Epithelial cell of esophagus (primary cell): ENCODE results near the gene C14orf119.

ENCODE experiments used
- DNase-seq: peaks from one replicate; pipeline ENCODE4 v3.0.0; 2010; ENCODE audit warnings: low read depth
- H3K4me3 ChIP-seq: 2 replicates; pipeline ENCODE4 v1.5.1; 2011; ENCODE audit warnings: mild to moderate bottlenecking, low read length, control low read depth
- CTCF ChIP-seq: IDR thresholded peaks from 2 replicates; pipeline ENCODE4 v1.5.1; 2011; ENCODE audit warnings: low read depth, mild to moderate bottlenecking, low read length, control low read depth, inconsistent platforms; ENCODE audit not compliant: insufficient read depth; ENCODE audit errors: missing control alignments

C14orf119 gene

DNA sequence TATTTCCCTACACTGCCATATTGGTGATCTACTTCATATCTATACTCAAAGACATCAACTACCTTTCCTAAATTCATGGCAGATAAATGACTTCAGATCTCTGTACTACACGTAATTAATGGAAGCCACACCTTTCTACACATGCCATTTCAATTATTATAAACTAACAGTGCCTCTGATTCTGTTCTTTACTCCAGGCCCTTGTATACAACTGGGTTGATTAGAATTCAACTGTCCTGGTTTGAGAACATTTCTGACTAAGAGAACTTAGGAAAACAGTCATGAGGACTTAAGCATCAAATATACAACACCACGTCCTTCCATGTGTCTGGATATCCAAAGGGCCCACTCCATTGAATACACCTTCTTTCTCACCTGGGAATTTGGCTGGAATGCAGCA is 2.2 kb upstream of the C14orf119 start:
- DNase-seq, result no peak
- TF ChIP-seq CTCF, result no peak
- H3K4me3 ChIP-seq, result no peak overlapping the region

DNA sequence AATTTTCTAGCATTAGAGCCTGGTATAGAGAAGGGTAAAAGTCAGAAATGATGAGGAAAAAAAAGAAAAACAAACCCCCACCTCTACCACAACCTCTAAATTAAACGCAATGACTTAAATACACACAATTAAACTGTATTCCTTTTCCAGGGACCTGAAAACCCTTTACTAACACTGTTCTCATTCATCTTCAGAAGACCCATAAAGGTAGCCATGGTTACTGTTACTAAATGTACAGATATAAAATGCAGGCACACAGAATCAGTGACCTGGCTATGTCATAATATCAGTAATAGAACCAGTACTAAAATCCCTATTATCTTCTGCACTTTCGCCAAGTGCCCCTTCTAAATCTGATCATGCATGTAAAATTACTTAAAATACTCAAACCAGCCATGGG is 1.8 kb upstream of the C14orf119 start:
- TF ChIP-seq CTCF, result no peak
- no peak for DNase-seq
- peak overlapping the region; percentile 93 for H3K4me3 ChIP-seq

GRCh38 chr14:23093991-23094665 is 1.2 kb upstream of the C14orf119 start:
- no peak for DNase-seq
- no peak for TF ChIP-seq CTCF
- H3K4me3 ChIP-seq, result peak overlapping the region; percentile 93

GRCh38 chr14:23094666-23095195 is 574 bp upstream of the C14orf119 start, which contains the start of gene ACIN1:
Gene ACIN1 (minus strand): TSS chr14:23095136. CDS start chr14:23095112, 24 bp downstream.
- no peak for TF ChIP-seq CTCF
- DNase-seq, result peak; percentile 79
- H3K4me3 ChIP-seq, result peak within 1 kb of the TSS; percentile 93

DNA sequence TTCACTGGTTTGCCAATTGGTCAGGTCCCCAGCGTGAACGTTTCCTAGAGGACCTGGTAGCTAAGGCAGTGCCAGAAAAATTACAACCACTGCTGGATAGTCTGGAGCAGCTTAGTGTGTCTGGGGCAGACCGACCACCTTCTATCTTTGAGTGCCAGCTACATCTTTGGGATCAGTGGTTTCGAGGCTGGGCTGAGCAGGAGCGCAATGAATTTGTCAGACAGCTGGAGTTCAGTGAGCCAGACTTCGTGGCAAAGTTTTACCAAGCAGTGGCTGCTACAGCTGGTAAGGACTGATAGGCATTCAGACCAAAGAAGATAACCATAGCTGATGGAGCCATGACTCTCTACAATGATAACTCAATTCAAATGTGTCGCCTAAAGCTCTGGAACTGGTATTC is 2.5 kb downstream of the C14orf119 start:
- no peak for DNase-seq
- H3K4me3 ChIP-seq, result no peak overlapping the region
- no peak for TF ChIP-seq CTCF

GRCh38 chr14:23099212-23099861 is 4.0 kb downstream of the C14orf119 start:
- H3K4me3 ChIP-seq, result no peak overlapping the region
- TF ChIP-seq CTCF, result peak; percentile 18
- no peak for DNase-seq
